Endothelial cell of umbilical vein (primary cell): ENCODE data around the gene DAB1. TPM values are rescaled to one million over a fixed set of nuclear protein-coding genes. Genes with fewer than 3 reads are reported as not detected.

Source experiments
- BruUV-seq: library from RNA; stranded (reverse); fragments of 400-500 nt; replicated peaks from 2 replicates; lab custom pipeline; 2021; lab: Mats Ljungman, UMichigan
- CTCF ChIA-PET: fragments of 300-600, 350-600 bp; sonication (Branson Sonifier 250); formaldehyde crosslinking; loops from one replicate; lab custom pipeline; 2021; ENCODE audit warnings: antibody characterized with exemption, inconsistent platforms; lab: Charles Lee
- POLR2A ChIA-PET: fragments of 300-600, 350-600 bp; sonication (Branson Sonifier 250); formaldehyde crosslinking; loops from one replicate; lab custom pipeline; 2021; ENCODE audit warnings: antibody characterized with exemption, inconsistent platforms; lab: Charles Lee
- DNase-seq: peaks from one replicate; pipeline ENCODE4 v3.0.0-alpha.2; 2011; ENCODE audit warnings: low read depth, low spot score
- FAIRE-seq: peaks from 2 replicates; lab custom pipeline; 2011; peaks lifted over from hg19 to GRCh38; lab: Jason Lieb, UNC
- H2AFZ ChIP-seq: 2 replicates; pipeline ENCODE4 v1.6.0; 2012; ENCODE audit warnings: low read depth, low read length, control low read depth, inconsistent platforms
- H3K27ac ChIP-seq: 2 replicates; pipeline ENCODE4 v1.5.1; 2011; ENCODE audit warnings: low read depth, mild to moderate bottlenecking, control low read depth, low read length, moderate library complexity; ENCODE audit not compliant: insufficient read depth
- H3K27me3 ChIP-seq, 2 experiments: 2 replicates each; pipeline versions ENCODE4 v1.6.0 to v1.6.1; 2011; ENCODE audit warnings: low read length in 2 of 2, mixed read lengths in 1 of 2; ENCODE audit not compliant: control insufficient read depth in 2 of 2, insufficient read depth in 2 of 2
- H3K36me3 ChIP-seq, 2 experiments: 2 replicates in 1 of 2; 3 replicates in 1 of 2; pipeline ENCODE4 v1.5.1; 2011; ENCODE audit warnings: low read length in 2 of 2, mild to moderate bottlenecking in 1 of 2, moderate library complexity in 1 of 2; ENCODE audit not compliant: control insufficient read depth in 2 of 2, insufficient read depth in 2 of 2; ENCODE audit errors: extremely low read depth in 1 of 2
- H3K4me1 ChIP-seq: 3 replicates; pipeline ENCODE4 v1.5.1; 2011; ENCODE audit warnings: mild to moderate bottlenecking, low read length; ENCODE audit not compliant: control insufficient read depth, insufficient read depth; ENCODE audit errors: extremely low read depth
- H3K4me2 ChIP-seq: 2 replicates; pipeline ENCODE4 v1.6.1; 2011; ENCODE audit warnings: low read length, control low read depth, mixed read lengths; ENCODE audit not compliant: insufficient read depth
- H3K4me3 ChIP-seq, 3 experiments: fragments of 200-600 bp in 1 of 3; sonication (generic), shearing (Covaris generic) in 1 of 3; replicated peaks in 1 of 3; 2 replicates each; pipeline ENCODE4 v1.5.1; 2011 to 2016; ENCODE audit warnings: control low read depth in 3 of 3, low read length in 3 of 3, mild to moderate bottlenecking in 2 of 3, inconsistent platforms in 1 of 3, low read depth in 1 of 3, moderate library complexity in 1 of 3; ENCODE audit not compliant: insufficient read depth in 1 of 3
- H3K79me2 ChIP-seq: 2 replicates; pipeline ENCODE4 v1.6.0; 2012; ENCODE audit warnings: low read length, inconsistent platforms; ENCODE audit not compliant: control insufficient read depth, insufficient read depth
- H3K9ac ChIP-seq: replicated peaks from 2 replicates; pipeline ENCODE3; 2011; ENCODE audit warnings: low read length, control low read depth; ENCODE audit not compliant: insufficient read depth; ENCODE audit errors: extremely low read depth
- H3K9me1 ChIP-seq: replicated peaks from 3 replicates; pipeline ENCODE4 v1.6.0; 2011; ENCODE audit warnings: mild to moderate bottlenecking, low read length; ENCODE audit not compliant: control insufficient read depth, insufficient read depth; ENCODE audit errors: extremely low read depth
- H3K9me3 ChIP-seq: replicated peaks from 2 replicates; pipeline ENCODE4 v1.5.1; 2012; ENCODE audit warnings: low read length, inconsistent platforms; ENCODE audit not compliant: control insufficient read depth, insufficient read depth
- H4K20me1 ChIP-seq: replicated peaks from 2 replicates; pipeline ENCODE3; 2011; ENCODE audit warnings: mild to moderate bottlenecking, low read length; ENCODE audit not compliant: control insufficient read depth, insufficient read depth; ENCODE audit errors: extremely low read depth
- CTCF ChIP-seq, 2 donors: IDR thresholded peaks; 1 replicate in 1 of 2; 2 replicates in 1 of 2; pipeline ENCODE4 v1.5.1; 2011; ENCODE audit warnings: low read length in 2 of 2, mild to moderate bottlenecking in 2 of 2, moderate library complexity in 2 of 2, control low read depth in 1 of 2, inconsistent platforms in 1 of 2, low read depth in 1 of 2; ENCODE audit not compliant: insufficient read depth in 1 of 2; ENCODE audit errors: extremely low read depth in 1 of 2
- EZH2 ChIP-seq: IDR thresholded peaks from 2 replicates; pipeline ENCODE4 v1.6.1; 2012; ENCODE audit warnings: borderline replicate concordance, low read depth, mild to moderate bottlenecking, moderate library complexity, low read length, inconsistent platforms; ENCODE audit not compliant: severe bottlenecking
- FOS ChIP-seq: IDR thresholded peaks from 2 replicates; pipeline ENCODE4 v1.6.1; 2011; ENCODE audit warnings: mild to moderate bottlenecking, low read length, moderate library complexity, borderline replicate concordance; ENCODE audit not compliant: insufficient read depth
- GATA2 ChIP-seq: IDR thresholded peaks from 2 replicates; pipeline ENCODE4 v1.7.0; 2011; ENCODE audit warnings: low read depth, mild to moderate bottlenecking, moderate library complexity, mixed read lengths, low read length; ENCODE audit not compliant: insufficient read length, insufficient read depth
- JUN ChIP-seq: IDR thresholded peaks from 2 replicates; pipeline ENCODE4 v1.6.1; 2011; ENCODE audit warnings: borderline replicate concordance, low read depth; ENCODE audit not compliant: insufficient read length, insufficient read depth
- MAX ChIP-seq: IDR thresholded peaks from 2 replicates; pipeline ENCODE4 v1.6.1; 2011; ENCODE audit not compliant: insufficient read depth, insufficient read length
- MYC ChIP-seq: IDR thresholded peaks from one replicate; pipeline ENCODE4 v1.6.1; 2011; ENCODE audit warnings: mild to moderate bottlenecking, low read depth, low read length
- POLR2A ChIP-seq: IDR thresholded peaks from 2 replicates; pipeline ENCODE4 v1.6.1; 2012; ENCODE audit warnings: low read depth, mild to moderate bottlenecking, control low read depth, low read length
- POLR2AphosphoS5 ChIP-seq: IDR thresholded peaks from 2 replicates; pipeline ENCODE4 v1.6.1; 2012; ENCODE audit warnings: low read depth, mild to moderate bottlenecking, control low read depth, low read length, moderate library complexity; ENCODE audit not compliant: insufficient read depth
- dilution Hi-C: fragments of 300-500 bp; cut with MboI; formaldehyde crosslinking; loops from one replicate; pipeline ENCODE4 v1.15.0; 2019; ENCODE audit warnings: low sequenced_read_pairs; ENCODE audit not compliant: extremely low pct_ligation_motif_present
- intact Hi-C: fragments of 100-400 bp; cut with micrococcal nuclease; formaldehyde crosslinking; loops from one replicate; pipeline ENCODE4 v1.10.0; 2022
- polyA plus RNA-seq, 4 experiments: library from polyadenylated mRNA; depleted of rRNA in 3 of 4; stranded (reverse) in 3 of 4; unstranded in 1 of 4; fragments of >200 nt; gene quantifications; 2 replicates each; pipeline versions ENCODE4 v1.2.1 to v1.2.3, GENCODE V29; 2011 to 2012; ENCODE audit warnings: missing spikeins in 1 of 4
- total RNA-seq: library from RNA; stranded (reverse); gene quantifications from 2 replicates; pipeline ENCODE4 v1.2.3, GENCODE V29; 2021

DAB1 gene
- total and polyA plus RNA-seq, 2 donors (not counting 3 experiments of a cell fraction or from before 2014, with no cell fraction given), result not detected

- FAIRE-seq (no peak), DNase-seq (no peak)
- Histone ChIP-seq H3K36me3 (no peaks in the 10 kb centered on the region), H2AFZ (no peak overlapping the region), H3K9ac (no peak overlapping the region), H4K20me1 (no peaks in the 10 kb centered on the region), H3K27ac (no peak overlapping the region), H3K4me1 (no peaks in the 10 kb centered on the region), H3K4me2 (no peak overlapping the region), H3K9me1 (no peaks in the 10 kb centered on the region), H3K4me3 (no peak overlapping the region), H3K79me2 (no peaks in the 10 kb centered on the region), H3K27me3 (no peaks in the 10 kb centered on the region), H3K9me3 (no peaks in the 10 kb centered on the region)
- no TSS peak for BruUV-seq
- ChIA-PET CTCF (no interaction called here), POLR2A (no interaction called here)
- intact Hi-C loops (no loop called here), dilution Hi-C loops (no loop called here)
- no peak for TF ChIP-seq CTCF (IDR thresholded peaks at IDR 0.05; ENCODE audit: extremely low read depth in 1 of 2, insufficient read depth in 1 of 2, low read depth in 1 of 2, low read length in 2 of 2)
- no peak for TF ChIP-seq MAX
- no peak for TF ChIP-seq JUN
- TF ChIP-seq GATA2, result no peak
- no peak for TF ChIP-seq POLR2A
- TF ChIP-seq POLR2AphosphoS5, result no peak
- no peak for TF ChIP-seq FOS
- no peak for TF ChIP-seq EZH2
- TF ChIP-seq MYC, result no peak
These were observed 332.2 kb downstream of the DAB1 start for GRCh38 chr1:57091642-57092041.
